Choroid plexus epithelial cell (primary cell): ENCODE data around the gene EBPL.

Source experiments
- DNase-seq: peaks from one replicate; pipeline ENCODE4 v3.0.0-alpha.2; 2010; ENCODE audit warnings: low read depth
- H3K4me3 ChIP-seq: 2 replicates; pipeline ENCODE4 v1.5.1; 2011; ENCODE audit warnings: low read depth, mild to moderate bottlenecking, control low read depth, low read length, moderate library complexity
- CTCF ChIP-seq: conservative IDR thresholded peaks from 2 replicates; pipeline ENCODE4 v1.5.1; 2011; ENCODE audit warnings: low read depth, mild to moderate bottlenecking, control low read depth, inconsistent platforms, low read length, moderate library complexity

EBPL gene

GRCh38 chr13:49690995-49691784 lies at the start of gene EBPL:
Gene EBPL, minus strand, starts transcription at chr13:49691486. Its CDS starts 62 bp downstream, at chr13:49691424.
- no peak for TF ChIP-seq CTCF
- H3K4me3 ChIP-seq = peak within 1 kb of the TSS; percentile 80
- DNase-seq = peak; percentile 92

GRCh38 chr13:49740870-49741269 lies 49.6 kb upstream of the EBPL start:
- no peak for TF ChIP-seq CTCF
- DNase-seq = no peak
- no peak overlapping the region for H3K4me3 ChIP-seq

GRCh38 chr13:49739498-49740187 lies 48.4 kb upstream of the EBPL start:
- H3K4me3 ChIP-seq = no peak overlapping the region
- DNase-seq = no peak
- no peak for TF ChIP-seq CTCF

- no peak for TF ChIP-seq CTCF
- peak; percentile 6 for DNase-seq
- no peak overlapping the region for H3K4me3 ChIP-seq
These were observed 42.1 kb upstream of the EBPL start for GRCh38 chr13:49733181-49733951.

GRCh38 chr13:49731766-49732165 lies 40.5 kb upstream of the EBPL start:
- DNase-seq = peak; percentile 85
- TF ChIP-seq CTCF = no peak

GRCh38 chr13:49716615-49717014 lies 25.3 kb upstream of the EBPL start:
- TF ChIP-seq CTCF = no peak
- H3K4me3 ChIP-seq = no peak overlapping the region

More at GRCh38 chr13:49731766-49732165, 40.5 kb upstream of the EBPL start:
- H3K4me3 ChIP-seq = no peak overlapping the region

More at GRCh38 chr13:49716615-49717014, 25.3 kb upstream of the EBPL start:
- no peak for DNase-seq
